GM12864 (cell line): ENCODE results near the gene TSKU.
A peak's percentile ranks its signal among the peaks of the same experiment; 100 is the strongest.

Source experiments
- DNase-seq: peaks from one replicate; pipeline ENCODE4 v3.0.0-alpha.2; 2011; ENCODE audit warnings: low read depth
- H3K4me3 ChIP-seq: 2 replicates; pipeline ENCODE4 v1.5.1; 2011; ENCODE audit warnings: mild to moderate bottlenecking, low read depth, low read length, control low read depth
- CTCF ChIP-seq: IDR thresholded peaks from 2 replicates; pipeline ENCODE4 v1.5.1; 2011; ENCODE audit warnings: low read depth, mild to moderate bottlenecking, moderate library complexity, low read length, control low read depth, inconsistent platforms; ENCODE audit errors: missing control alignments

Gene TSKU

GRCh38 chr11:76799066-76799804 lies 16.1 kb downstream of the TSKU start:
- TF ChIP-seq CTCF: peak; percentile 79
- no peak overlapping the region; the same call in 1 of the 2 replicates for H3K4me3 ChIP-seq

GRCh38 chr11:76800466-76801200 lies 17.5 kb downstream of the TSKU start:
- TF ChIP-seq CTCF: no peak
- no peak for DNase-seq
- no peak overlapping the region for H3K4me3 ChIP-seq

More at GRCh38 chr11:76799066-76799804, 16.1 kb downstream of the TSKU start:
- no peak for DNase-seq

- no peak for DNase-seq
- no peak overlapping the region for H3K4me3 ChIP-seq
- TF ChIP-seq CTCF: no peak
These were observed 18.1 kb downstream of the TSKU start for GRCh38 chr11:76801225-76801624.

- DNase-seq: no peak
- TF ChIP-seq CTCF: no peak
- H3K4me3 ChIP-seq: no peak overlapping the region
These were observed 18.6 kb downstream of the TSKU start for GRCh38 chr11:76801736-76802135.

DNA sequence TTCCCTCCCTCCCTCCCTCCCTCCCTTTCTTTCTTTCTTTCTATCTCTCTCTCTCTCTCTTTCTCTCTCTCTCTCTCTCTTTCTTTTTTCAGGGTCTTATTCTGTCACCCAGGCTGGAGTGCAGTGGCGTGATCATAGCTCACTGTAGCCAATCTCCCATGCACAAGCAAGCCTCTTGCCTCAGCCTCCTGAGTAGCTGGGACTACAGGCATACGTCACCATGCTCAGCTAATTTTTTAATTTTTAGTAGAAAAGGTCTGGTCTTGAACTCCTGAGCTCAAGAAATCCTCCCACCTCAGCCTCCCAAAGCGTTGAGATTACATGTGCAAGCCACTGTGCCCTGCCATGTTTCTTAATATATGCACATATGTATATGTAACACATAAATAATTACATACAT lies 19.0 kb downstream of the TSKU start:
- no peak for TF ChIP-seq CTCF
- DNase-seq: no peak
- H3K4me3 ChIP-seq: no peak overlapping the region

GRCh38 chr11:76802621-76803020 lies 19.5 kb downstream of the TSKU start:
- no peak overlapping the region for H3K4me3 ChIP-seq
- no peak for TF ChIP-seq CTCF
- no peak for DNase-seq

DNA sequence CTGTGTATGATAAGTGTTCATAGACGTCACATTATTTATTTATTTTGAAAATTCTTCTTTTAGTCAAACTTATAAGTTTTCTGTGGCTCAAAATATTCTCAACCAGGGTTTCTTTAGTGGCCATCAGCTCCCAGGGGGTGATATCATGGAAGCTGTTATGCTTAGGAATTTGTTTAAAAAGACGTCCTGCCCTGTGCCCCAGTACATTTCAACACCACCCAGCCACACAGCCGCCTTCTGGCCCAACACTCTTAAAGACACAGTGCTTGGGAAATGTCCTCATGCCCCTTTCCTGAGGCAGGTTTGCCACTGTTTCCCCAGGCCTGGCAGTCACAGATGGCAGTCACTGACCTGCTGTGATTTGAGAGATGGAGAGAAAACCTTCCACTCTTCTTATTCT lies 19.9 kb downstream of the TSKU start:
- no peak for DNase-seq
- no peak for TF ChIP-seq CTCF

More for the DNA sequence above, 19.9 kb downstream of the TSKU start:
- H3K4me3 ChIP-seq: no peak overlapping the region
